Stomach (tissue), 4 donors: ENCODE measurements around the gene OPCML.

Experiments used
- CTCF ChIP-seq, 7 experiments: fragments of 450-650 bp in 4 of 7; fragments of 200-600 bp in 3 of 7; sonication (generic) in 3 of 7; IDR thresholded peaks; one replicate each; pipeline ENCODE4 v1.5.1; 2016 to 2019; ENCODE audit warnings: antibody characterized with exemption in 7 of 7, control low read depth in 2 of 7, mild to moderate bottlenecking in 1 of 7
- POLR2A ChIP-seq, 4 donors: fragments of 450-650 bp; IDR thresholded peaks; one replicate each; pipeline ENCODE4 v1.6.1; 2016; ENCODE audit warnings: antibody characterized with exemption in 4 of 4, control low read depth in 2 of 4, mild to moderate bottlenecking in 1 of 4, moderate library complexity in 1 of 4

GRCh38 chr11:132937016-132937415 is 595.3 kb downstream of the OPCML start:
- TF ChIP-seq POLR2A (IDR thresholded peaks at IDR 0.05) = no peak
- no peak for TF ChIP-seq CTCF (IDR thresholded peaks at IDR 0.05)
